B cell (primary cell): Measurements from ENCODE around the gene ZRANB1. TPM values are rescaled to one million over a fixed set of nuclear protein-coding genes. Genes with fewer than 3 reads are reported as not detected.

Experiments
- ATAC-seq: fragments of 200-7000 bp; cut with Tn5 transposase; one replicate; pipeline ENCODE4 v1.10.0; 2021; ENCODE audit warnings: low read depth, mild to moderate bottlenecking, moderate number of reproducible peaks, moderate library complexity
- CTCF ChIA-PET: fragments of 350-600 bp; sonication (Branson Sonifier 250); formaldehyde crosslinking; loops from one replicate; lab custom pipeline; 2021; ENCODE audit warnings: antibody characterized with exemption, inconsistent platforms; lab: Charles Lee
- POLR2A ChIA-PET: fragments of 350-600 bp; sonication (Branson Sonifier 250); formaldehyde crosslinking; loops from one replicate; lab custom pipeline; 2021; ENCODE audit warnings: antibody characterized with exemption; lab: Charles Lee
- DNase-seq: peaks from one replicate; pipeline ENCODE4 v3.0.0; 2013
- H2AFZ ChIP-seq: 2 replicates; pipeline ENCODE4 v1.6.1; 2012; ENCODE audit warnings: mild to moderate bottlenecking, low read depth, low read length; ENCODE audit not compliant: insufficient read depth, poor library complexity, severe bottlenecking
- H3K27ac ChIP-seq, 2 donors: 1 replicate in 1 of 2; 2 replicates in 1 of 2; pipeline ENCODE4 v1.5.1; 2012 to 2013; ENCODE audit warnings: low read length in 2 of 2, mild to moderate bottlenecking in 2 of 2, moderate library complexity in 1 of 2
- H3K27me3 ChIP-seq, 4 experiments: fragments of 200-600 bp in 1 of 4; sonication (generic) in 1 of 4; replicated peaks in 1 of 4; 1 replicate in 2 of 4; 2 replicates in 2 of 4; pipeline versions ENCODE4 v1.6.1 to v1.7.0; 2013 to 2016; ENCODE audit warnings: low read length in 3 of 4, mild to moderate bottlenecking in 2 of 4, mixed read lengths in 1 of 4, moderate library complexity in 1 of 4; ENCODE audit not compliant: insufficient read depth in 4 of 4, control insufficient read depth in 3 of 4; ENCODE audit errors: control extremely low read depth in 1 of 4
- H3K36me3 ChIP-seq, 2 experiments: replicated peaks in 1 of 2; 1 replicate in 1 of 2; 2 replicates in 1 of 2; pipeline versions ENCODE4 v1.6.1 to v1.7.1; 2013; ENCODE audit warnings: low read length in 1 of 2; ENCODE audit not compliant: insufficient read depth in 2 of 2, control insufficient read depth in 1 of 2; ENCODE audit errors: control extremely low read depth in 1 of 2, extremely low read depth in 1 of 2
- H3K4me1 ChIP-seq, 2 donors: fragments of 200-600 bp in 1 of 2; sonication (generic) in 1 of 2; 1 replicate in 1 of 2; 2 replicates in 1 of 2; pipeline versions ENCODE4 v1.5.1 to v1.6.1; 2013 to 2017; ENCODE audit warnings: low read length in 2 of 2; ENCODE audit not compliant: control insufficient read depth in 2 of 2, insufficient read depth in 2 of 2
- H3K4me2 ChIP-seq: replicated peaks from 2 replicates; pipeline ENCODE3; 2012; ENCODE audit warnings: mild to moderate bottlenecking, low read depth, low read length; ENCODE audit not compliant: poor library complexity, severe bottlenecking
- H3K4me3 ChIP-seq, 5 experiments: fragments of 200-600 bp in 1 of 5; sonication (generic) in 1 of 5; 1 replicate in 3 of 5; 2 replicates in 2 of 5; pipeline versions ENCODE4 v1.5.1 to v1.7.0; 2011 to 2016; ENCODE audit warnings: low read length in 4 of 5, mild to moderate bottlenecking in 4 of 5, low read depth in 2 of 5, control low read depth in 1 of 5, moderate library complexity in 1 of 5; ENCODE audit not compliant: insufficient read depth in 1 of 5; ENCODE audit errors: control extremely low read depth in 1 of 5, extremely low read depth in 1 of 5
- H3K79me2 ChIP-seq: fragments of 200-600 bp; sonication (generic); one replicate; pipeline ENCODE4 v1.6.0; 2016; ENCODE audit warnings: low read length; ENCODE audit not compliant: control insufficient read depth, insufficient read depth
- H3K9ac ChIP-seq: fragments of 200-600 bp; sonication (generic); 2 replicates; pipeline ENCODE4 v1.6.1; 2017; ENCODE audit warnings: mild to moderate bottlenecking, low read length, moderate library complexity
- H3K9me3 ChIP-seq, 3 donors: one replicate each; pipeline versions ENCODE4 v1.6.1 to v1.7.1; 2013; ENCODE audit warnings: low read length in 2 of 3; ENCODE audit not compliant: control insufficient read depth in 2 of 3, insufficient read depth in 1 of 3; ENCODE audit errors: control extremely low read depth in 1 of 3
- H4K20me1 ChIP-seq: 2 replicates; pipeline ENCODE4 v1.6.0; 2012; ENCODE audit warnings: mild to moderate bottlenecking, low read length; ENCODE audit not compliant: insufficient read depth, control insufficient read depth, poor library complexity, severe bottlenecking
- H3K27ac Mint-ChIP-seq: one replicate; pipeline ENCODE4 v1.8.0; 2021; ENCODE audit warnings: mixed read lengths
- H3K27me3 Mint-ChIP-seq: one replicate; pipeline ENCODE4 v1.8.0; 2021; ENCODE audit warnings: mixed read lengths
- H3K4me1 Mint-ChIP-seq: one replicate; pipeline ENCODE4 v1.8.0; 2021; ENCODE audit warnings: mixed read lengths
- H3K4me3 Mint-ChIP-seq: one replicate; pipeline ENCODE4 v1.8.0; 2021; ENCODE audit warnings: mixed read lengths
- H3K9me3 Mint-ChIP-seq: one replicate; pipeline ENCODE4 v1.8.0; 2022; ENCODE audit warnings: mixed read lengths; ENCODE audit not compliant: insufficient read depth
- EZH2 ChIP-seq: IDR thresholded peaks from 2 replicates; pipeline ENCODE4 v1.6.1; 2012; ENCODE audit warnings: borderline replicate concordance, low read depth, mild to moderate bottlenecking, moderate library complexity, low read length; ENCODE audit not compliant: insufficient read depth, poor library complexity, severe bottlenecking
- WGBS: methylation state at CpG from one replicate; pipeline ENCODE4 v1.1.5; 2013; ENCODE audit warnings: missing lambda C conversion rate; ENCODE audit not compliant: insufficient coverage; 5-methylcytosine and 5-hydroxymethylcytosine counted together
- intact Hi-C: fragments of 100-400 bp; cut with micrococcal nuclease; formaldehyde crosslinking; loops from one replicate; pipeline ENCODE4 v1.10.0; 2022
- polyA plus RNA-seq: library from polyadenylated mRNA; depleted of rRNA; stranded (reverse); fragments of >200 nt; gene quantifications from 2 replicates; pipeline ENCODE4 v1.2.3, GENCODE V29; 2012
- total RNA-seq, 2 donors: library from RNA; stranded (reverse); fragments of 120-200 nt in 1 of 2; gene quantifications; 1 replicate in 1 of 2; 2 replicates in 1 of 2; pipeline versions ENCODE4 v1.2.3 to v1.2.4, GENCODE V29; 2013 to 2022
- TF ChIP-seq, protein P1 (sequence below): fragments of 200-600 bp; IDR thresholded peaks from one replicate; pipeline ENCODE4 v1.8.0; 2022; ENCODE audit warnings: antibody characterized with exemption, mild to moderate bottlenecking

ZRANB1 gene
- total and polyA plus RNA-seq, 2 donors (not counting 1 experiment from before 2014, with no cell fraction given), result 6.5 to 28.0 TPM

DNA sequence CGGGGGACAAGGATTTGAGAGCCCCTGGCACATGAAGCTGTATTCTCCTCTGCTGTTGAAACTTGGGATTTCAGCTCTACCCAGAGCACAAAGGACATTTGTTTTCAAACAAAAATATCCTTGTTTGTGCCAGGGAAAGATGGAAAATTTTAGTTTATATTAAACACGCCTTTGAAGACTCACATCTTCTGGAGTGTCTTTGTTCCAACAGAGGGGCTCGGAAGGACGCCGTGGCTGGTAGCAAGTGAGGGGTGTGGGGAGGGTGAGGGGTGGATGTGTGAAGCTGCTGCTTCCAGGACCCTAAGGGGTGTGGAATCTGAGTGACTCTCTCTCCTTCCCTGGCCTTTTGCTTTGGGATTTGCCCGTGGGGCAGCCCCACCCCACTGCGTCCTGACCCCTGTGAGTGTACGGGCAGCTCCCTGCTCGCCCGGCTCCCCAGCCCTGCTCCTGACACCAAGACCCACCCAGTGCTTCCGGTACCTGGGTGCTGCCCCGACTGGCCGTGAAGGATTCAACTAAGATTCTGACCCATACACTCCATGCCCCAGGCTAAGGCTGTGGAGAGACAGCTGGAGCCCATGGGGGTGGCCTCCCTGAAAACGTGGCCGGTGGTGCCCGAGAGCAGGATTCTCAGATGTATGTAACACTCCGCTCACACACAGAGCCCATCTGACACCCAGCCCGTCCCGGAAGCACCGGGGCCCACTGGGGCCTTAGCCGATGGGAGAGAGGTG, 59.6 kb downstream of the ZRANB1 start:
- Histone ChIP-seq H3K79me2 (no peaks in the 10 kb centered on the region), H3K9ac (no peak overlapping the region), H3K4me3 (no peak overlapping the region), H3K4me2 (no peak overlapping the region), H3K9me3 (no peaks in the 10 kb centered on the region), H2AFZ (no peak overlapping the region), H3K36me3 (no peaks in the 10 kb centered on the region), H4K20me1 (no peaks in the 10 kb centered on the region), H3K4me1 (no peaks in the 10 kb centered on the region), H3K27ac (no peak overlapping the region), H3K27me3 (no peaks in the 10 kb centered on the region)
- ATAC-seq (no peak), DNase-seq (no peak)
- ChIA-PET CTCF (no interaction called here), POLR2A (no interaction called here)
- H3K9me3 Mint-ChIP-seq, result no peaks in the 10 kb centered on the region
- no peak overlapping the region for H3K27ac Mint-ChIP-seq
- H3K27me3 Mint-ChIP-seq, result no peaks in the 10 kb centered on the region
- no peaks in the 10 kb centered on the region for H3K4me1 Mint-ChIP-seq
- H3K4me3 Mint-ChIP-seq, result no peak overlapping the region
- WGBS, result 92% methylated on average over 17 of the region's 21 CpGs
- intact Hi-C loops, result no loop called here
- TF ChIP-seq, protein P1, sequence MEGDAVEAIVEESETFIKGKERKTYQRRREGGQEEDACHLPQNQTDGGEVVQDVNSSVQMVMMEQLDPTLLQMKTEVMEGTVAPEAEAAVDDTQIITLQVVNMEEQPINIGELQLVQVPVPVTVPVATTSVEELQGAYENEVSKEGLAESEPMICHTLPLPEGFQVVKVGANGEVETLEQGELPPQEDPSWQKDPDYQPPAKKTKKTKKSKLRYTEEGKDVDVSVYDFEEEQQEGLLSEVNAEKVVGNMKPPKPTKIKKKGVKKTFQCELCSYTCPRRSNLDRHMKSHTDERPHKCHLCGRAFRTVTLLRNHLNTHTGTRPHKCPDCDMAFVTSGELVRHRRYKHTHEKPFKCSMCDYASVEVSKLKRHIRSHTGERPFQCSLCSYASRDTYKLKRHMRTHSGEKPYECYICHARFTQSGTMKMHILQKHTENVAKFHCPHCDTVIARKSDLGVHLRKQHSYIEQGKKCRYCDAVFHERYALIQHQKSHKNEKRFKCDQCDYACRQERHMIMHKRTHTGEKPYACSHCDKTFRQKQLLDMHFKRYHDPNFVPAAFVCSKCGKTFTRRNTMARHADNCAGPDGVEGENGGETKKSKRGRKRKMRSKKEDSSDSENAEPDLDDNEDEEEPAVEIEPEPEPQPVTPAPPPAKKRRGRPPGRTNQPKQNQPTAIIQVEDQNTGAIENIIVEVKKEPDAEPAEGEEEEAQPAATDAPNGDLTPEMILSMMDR, result no peak
- no peak for TF ChIP-seq EZH2

DNA sequence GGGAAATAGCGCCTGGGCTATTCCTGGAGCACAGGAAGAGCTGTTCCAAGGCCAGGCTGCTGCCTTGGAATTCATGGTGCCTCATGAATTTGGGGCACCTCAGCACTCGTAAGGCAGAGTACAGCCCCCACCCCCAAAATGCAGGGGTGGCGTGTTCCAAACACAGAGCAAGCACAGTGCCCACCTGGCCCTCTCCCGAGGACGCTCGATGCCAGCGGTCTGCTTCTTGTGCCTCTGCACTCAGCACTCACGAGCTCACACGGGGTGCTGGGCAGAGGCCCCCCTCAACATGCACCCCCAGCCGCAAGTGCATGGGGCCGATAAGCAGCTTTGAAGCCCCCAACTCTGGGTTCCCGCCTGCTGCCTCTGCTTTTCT, 60.1 kb downstream of the ZRANB1 start:
- WGBS, result 84% methylated on average over 12 of the region's 12 CpGs
- H3K27me3 Mint-ChIP-seq, result no peaks in the 10 kb centered on the region
- DNase-seq (no peak), ATAC-seq (no peak)
- no peaks in the 10 kb centered on the region for H3K4me1 ChIP-seq
- POLR2A ChIA-PET, result no interaction called here
- H3K27me3 ChIP-seq, result no peaks in the 10 kb centered on the region
- H3K27ac ChIP-seq, result no peak overlapping the region
- H4K20me1 ChIP-seq, result no peaks in the 10 kb centered on the region
- H3K27ac Mint-ChIP-seq, result no peak overlapping the region
- H3K4me3 ChIP-seq, result no peak overlapping the region
- TF ChIP-seq EZH2, result no peak
- TF ChIP-seq, protein P1, result no peak
- H2AFZ ChIP-seq, result no peak overlapping the region
- H3K9me3 ChIP-seq, result no peaks in the 10 kb centered on the region
- no peaks in the 10 kb centered on the region for H3K9me3 Mint-ChIP-seq
- intact Hi-C loops, result no loop called here
- no peaks in the 10 kb centered on the region for H3K79me2 ChIP-seq
- no peaks in the 10 kb centered on the region for H3K4me1 Mint-ChIP-seq
- H3K4me2 ChIP-seq, result no peak overlapping the region
- no peak overlapping the region for H3K9ac ChIP-seq
- no peak overlapping the region for H3K4me3 Mint-ChIP-seq
- CTCF ChIA-PET, result no interaction called here
- no peaks in the 10 kb centered on the region for H3K36me3 ChIP-seq
